ENCODE data around the gene MN1.

- TF ChIP-seq CTCF (IDR thresholded peaks at IDR 0.05) (no peak), POLR2A (IDR thresholded peaks at IDR 0.05) (no peak)
These were observed 26.4 kb downstream of the MN1 start for GRCh38 chr22:27775087-27775698.

All from uterus (tissue), 2 donors.